GM12878 (cell line): ENCODE measurements around the gene CAMTA1.

ENCODE experiments used
- BACH1 ChIP-seq: fragments of 450-650 bp; IDR thresholded peaks from 2 replicates; pipeline ENCODE4 v1.6.1; 2017; ENCODE audit warnings: mild to moderate bottlenecking, borderline replicate concordance
- CHD2 ChIP-seq: IDR thresholded peaks from 2 replicates; pipeline ENCODE4 v1.6.1; 2011; ENCODE audit warnings: low read depth, low read length, improper control_type of control experiment, borderline replicate concordance
- CTCF ChIP-seq, 3 experiments: IDR thresholded peaks in 2 of 3; conservative IDR thresholded peaks in 1 of 3; 2 replicates each; pipeline ENCODE4 v1.5.1; 2011; ENCODE audit warnings: low read depth in 3 of 3, low read length in 3 of 3, mild to moderate bottlenecking in 3 of 3, control low read depth in 2 of 3, moderate library complexity in 2 of 3, inconsistent platforms in 1 of 3, mixed read lengths in 1 of 3; ENCODE audit not compliant: control insufficient read depth in 2 of 3, insufficient read depth in 1 of 3; ENCODE audit errors: extremely low read depth in 1 of 3
- HCFC1 ChIP-seq: fragments of 150-350 bp; IDR thresholded peaks from 2 replicates; pipeline ENCODE4 v1.6.1; 2014; ENCODE audit warnings: low read length
- JUND ChIP-seq: IDR thresholded peaks from 2 replicates; pipeline ENCODE4 v1.6.1; 2012; ENCODE audit warnings: low read depth, mild to moderate bottlenecking, low read length, improper control_type of control experiment, moderate library complexity
- MXI1 ChIP-seq: fragments of 150-350 bp; IDR thresholded peaks from 2 replicates; pipeline ENCODE4 v1.6.1; 2011; ENCODE audit warnings: low read depth, mild to moderate bottlenecking, inconsistent platforms, low read length, improper control_type of control experiment
- NR2F1 ChIP-seq: fragments of 450-650 bp; conservative IDR thresholded peaks from 2 replicates; pipeline ENCODE4 v1.6.1; 2017; ENCODE audit warnings: mild to moderate bottlenecking
- RBBP5 ChIP-seq: fragments of 200-600 bp; sonication (generic); conservative IDR thresholded peaks from 2 replicates; pipeline ENCODE4 v1.6.1; 2016
- SIN3A ChIP-seq: IDR thresholded peaks from 2 replicates; pipeline ENCODE4 v1.6.1; 2012; ENCODE audit warnings: low read depth, low read length, improper control_type of control experiment
- SP1 ChIP-seq: IDR thresholded peaks from one replicate; pipeline ENCODE4 v1.6.1; 2011; ENCODE audit warnings: low read depth, low read length
- SUZ12 ChIP-seq: fragments of 200-600 bp; sonication (generic); IDR thresholded peaks from one replicate; pipeline ENCODE4 v1.6.1; 2018; ENCODE audit warnings: antibody characterized with exemption, mild to moderate bottlenecking; ENCODE audit not compliant: unreplicated experiment
- USF1 ChIP-seq: IDR thresholded peaks from 2 replicates; pipeline ENCODE4 v1.6.1; 2011; ENCODE audit warnings: borderline replicate concordance, low read depth, mild to moderate bottlenecking, moderate library complexity, mixed read lengths, low read length; ENCODE audit not compliant: insufficient read depth; ENCODE audit errors: extremely low read length
- TF ChIP-seq, protein P1 (sequence below): IDR thresholded peaks from 2 replicates; pipeline ENCODE4 v1.6.1; 2011; ENCODE audit warnings: mild to moderate bottlenecking, low read depth, low read length, moderate library complexity; ENCODE audit not compliant: insufficient replicate concordance
- TF ChIP-seq, protein P2 (sequence below): IDR thresholded peaks from 2 replicates; pipeline ENCODE4 v1.6.1; 2012; ENCODE audit warnings: low read depth, low read length, improper control_type of control experiment

GRCh38 chr1:7560128-7560527, 774.9 kb downstream of the CAMTA1 start:
- TF ChIP-seq BACH1 = no peak
- no peak for TF ChIP-seq CTCF (IDR thresholded peaks at IDR 0.05 in 2 of 3, conservative IDR thresholded peaks at IDR 0.05 in 1 of 3; ENCODE audit: control insufficient read depth in 2 of 3, extremely low read depth in 1 of 3, insufficient read depth in 1 of 3, low read depth in 3 of 3, low read length in 3 of 3)
- no peak for TF ChIP-seq USF1
- no peak for TF ChIP-seq MXI1
- no peak for TF ChIP-seq SUZ12
- no peak for TF ChIP-seq RBBP5
- no peak for TF ChIP-seq SP1
- TF ChIP-seq, protein P1, sequence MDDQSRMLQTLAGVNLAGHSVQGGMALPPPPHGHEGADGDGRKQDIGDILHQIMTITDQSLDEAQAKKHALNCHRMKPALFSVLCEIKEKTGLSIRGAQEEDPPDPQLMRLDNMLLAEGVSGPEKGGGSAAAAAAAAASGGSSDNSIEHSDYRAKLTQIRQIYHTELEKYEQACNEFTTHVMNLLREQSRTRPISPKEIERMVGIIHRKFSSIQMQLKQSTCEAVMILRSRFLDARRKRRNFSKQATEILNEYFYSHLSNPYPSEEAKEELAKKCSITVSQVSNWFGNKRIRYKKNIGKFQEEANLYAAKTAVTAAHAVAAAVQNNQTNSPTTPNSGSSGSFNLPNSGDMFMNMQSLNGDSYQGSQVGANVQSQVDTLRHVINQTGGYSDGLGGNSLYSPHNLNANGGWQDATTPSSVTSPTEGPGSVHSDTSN = no peak
- no peak for TF ChIP-seq HCFC1
- TF ChIP-seq NR2F1 = no peak
- TF ChIP-seq, protein P2, sequence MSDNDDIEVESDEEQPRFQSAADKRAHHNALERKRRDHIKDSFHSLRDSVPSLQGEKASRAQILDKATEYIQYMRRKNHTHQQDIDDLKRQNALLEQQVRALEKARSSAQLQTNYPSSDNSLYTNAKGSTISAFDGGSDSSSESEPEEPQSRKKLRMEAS = no peak
- no peak for TF ChIP-seq JUND
- no peak for TF ChIP-seq CHD2
- no peak for TF ChIP-seq SIN3A
